HepG2 (cell line): ENCODE measurements around the gene DHCR7. TPM values are rescaled to one million over a fixed set of nuclear protein-coding genes. Genes with fewer than 3 reads are reported as not detected.

ENCODE experiments used
- ATAC-seq: fragments of 200-7000 bp; cut with Tn5 transposase; 3 replicates; pipeline ENCODE4 v1.9.1; 2020; ENCODE audit warnings: mild to moderate bottlenecking, moderate library complexity
- BruUV-seq: library from RNA; stranded (reverse); fragments of 400-500 nt; replicated peaks from 2 replicates; lab custom pipeline; 2021; lab: Mats Ljungman, UMichigan
- CTCF ChIA-PET: fragments of 300-600 bp; formaldehyde crosslinking; extraction: SDS; loops from one replicate; lab custom pipeline; 2021; ENCODE audit warnings: low total read pairs, inconsistent platforms, low intra/inter-chr PET ratio; lab: Yijun Ruan, JAX
- POLR2A ChIA-PET: fragments of 350-600 bp; sonication (Branson Sonifier 250); formaldehyde crosslinking; loops from one replicate; lab custom pipeline; 2020; ENCODE audit warnings: antibody characterized with exemption, inconsistent platforms; lab: Yijun Ruan, JAX
- DNase-seq: peaks from one replicate; pipeline ENCODE4 v3.0.0-alpha.2; 2015; ENCODE audit warnings: low spot score
- FAIRE-seq: peaks from 3 replicates; lab custom pipeline; 2011; peaks lifted over from hg19 to GRCh38; lab: Jason Lieb, UNC
- H2AFZ ChIP-seq: one replicate; pipeline ENCODE4 v1.6.1; 2011; ENCODE audit warnings: low read length, inconsistent platforms
- H3K27ac ChIP-seq: fragments of 300-600 bp; 3 replicates; pipeline ENCODE4 v1.8.0; 2011; ENCODE audit warnings: mixed run types, mild to moderate bottlenecking, mixed read lengths, low read length, inconsistent platforms; ENCODE audit not compliant: insufficient read depth; ENCODE audit errors: extremely low read length
- H3K27me3 ChIP-seq, 2 experiments: fragments of 200-600 bp in 1 of 2; 2 replicates in 1 of 2; 3 replicates in 1 of 2; pipeline versions ENCODE4 v1.6.0 to v1.8.0; 2011; ENCODE audit warnings: low read length in 2 of 2, mild to moderate bottlenecking in 2 of 2, moderate library complexity in 2 of 2, inconsistent platforms in 1 of 2; ENCODE audit not compliant: insufficient read depth in 2 of 2, control insufficient read depth in 1 of 2
- H3K36me3 ChIP-seq, 2 experiments: fragments of 200-600 bp in 1 of 2; replicated peaks in 1 of 2; 2 replicates in 1 of 2; 3 replicates in 1 of 2; pipeline versions ENCODE4 v1.5.1 to v1.8.0; 2011; ENCODE audit warnings: low read length in 2 of 2, inconsistent platforms in 1 of 2; ENCODE audit not compliant: insufficient read depth in 2 of 2, control insufficient read depth in 1 of 2
- H3K4me1 ChIP-seq: 2 replicates; pipeline ENCODE4 v1.5.1; 2012; ENCODE audit warnings: low read length, inconsistent platforms; ENCODE audit not compliant: insufficient read depth
- H3K4me2 ChIP-seq: 2 replicates; pipeline ENCODE4 v1.6.0; 2011; ENCODE audit warnings: low read depth, low read length, inconsistent platforms
- H3K4me3 ChIP-seq, 3 experiments: fragments of 200-600 bp in 1 of 3; sonication (generic), shearing (Covaris generic) in 1 of 3; replicated peaks in 1 of 3; 2 replicates each; pipeline ENCODE4 v1.5.1; 2011 to 2016; ENCODE audit warnings: low read length in 3 of 3, inconsistent platforms in 2 of 3, low read depth in 2 of 3, mild to moderate bottlenecking in 2 of 3, control low read depth in 1 of 3, mixed read lengths in 1 of 3; ENCODE audit not compliant: insufficient read depth in 1 of 3
- H3K79me2 ChIP-seq: one replicate; pipeline ENCODE4 v1.6.1; 2011; ENCODE audit warnings: low read length, inconsistent platforms; ENCODE audit not compliant: insufficient read depth
- H3K9ac ChIP-seq: 2 replicates; pipeline ENCODE4 v1.6.0; 2011; ENCODE audit warnings: mild to moderate bottlenecking, low read depth, low read length, inconsistent platforms; ENCODE audit not compliant: insufficient read depth
- H3K9me3 ChIP-seq: 2 replicates; pipeline ENCODE4 v1.5.1; 2012; ENCODE audit warnings: mild to moderate bottlenecking, low read length
- H4K20me1 ChIP-seq: 2 replicates; pipeline ENCODE4 v1.6.0; 2011; ENCODE audit warnings: inconsistent platforms, mild to moderate bottlenecking, low read length, moderate library complexity; ENCODE audit not compliant: insufficient read depth
- E2F2 ChIP-seq: sonication (generic); formaldehyde crosslinking; IDR thresholded peaks from 2 replicates; pipeline ENCODE4 v1.4.0; 2020; ENCODE audit warnings: missing genetic modification reagents, borderline replicate concordance
- KDM6A ChIP-seq: IDR thresholded peaks from 2 replicates; pipeline ENCODE4 v1.6.1; 2016; ENCODE audit warnings: low read depth
- SMC3 ChIP-seq: IDR thresholded peaks from 2 replicates; pipeline ENCODE4 v1.6.1; 2011; ENCODE audit warnings: low read length, improper control_type of control experiment
- SP1 ChIP-seq, 2 experiments: fragments of 450-650 bp in 1 of 2; sonication (generic) in 1 of 2; formaldehyde crosslinking in 1 of 2; IDR thresholded peaks; 2 replicates each; pipeline versions ENCODE4 v1.4.0 to v1.6.1; 2016 to 2020; ENCODE audit warnings: missing genetic modification reagents in 1 of 2
- SP4 ChIP-seq: sonication (generic); formaldehyde crosslinking; IDR thresholded peaks from 2 replicates; pipeline ENCODE4 v1.8.1; 2023; ENCODE audit warnings: mild to moderate bottlenecking, missing genetic modification reagents
- ZBTB7A ChIP-seq: sonication (generic); formaldehyde crosslinking; IDR thresholded peaks from 2 replicates; pipeline ENCODE4 v1.8.0; 2022; ENCODE audit warnings: mild to moderate bottlenecking, missing genetic modification reagents
- ZNF20 ChIP-seq: sonication (generic); formaldehyde crosslinking; IDR thresholded peaks from 2 replicates; pipeline ENCODE4 v1.4.0; 2020; ENCODE audit warnings: mild to moderate bottlenecking, moderate library complexity, missing genetic modification reagents
- ZNF232 ChIP-seq: sonication (generic); formaldehyde crosslinking; IDR thresholded peaks from 2 replicates; pipeline ENCODE4 v1.4.0; 2020; ENCODE audit warnings: missing genetic modification reagents, borderline replicate concordance
- ZNF274 ChIP-seq: sonication (generic); formaldehyde crosslinking; IDR thresholded peaks from 2 replicates; pipeline ENCODE4 v1.5.1; 2020; ENCODE audit warnings: mild to moderate bottlenecking, missing genetic modification reagents
- ZNF3 ChIP-seq: IDR thresholded peaks from 2 replicates; pipeline ENCODE4 v1.7.0; 2017; ENCODE audit warnings: inconsistent platforms
- ZNF839 ChIP-seq: sonication (generic); formaldehyde crosslinking; IDR thresholded peaks from 2 replicates; pipeline ENCODE4 v1.4.0; 2020; ENCODE audit warnings: missing genetic modification reagents, mild to moderate bottlenecking, borderline replicate concordance
- ZNF883 ChIP-seq: sonication (generic); formaldehyde crosslinking; IDR thresholded peaks from 2 replicates; pipeline ENCODE4 v1.5.1; 2020; ENCODE audit warnings: mild to moderate bottlenecking, missing genetic modification reagents; ENCODE audit errors: not compliant biosample characterization
- ZZZ3 ChIP-seq: sonication (generic); formaldehyde crosslinking; IDR thresholded peaks from 2 replicates; pipeline ENCODE4 v1.4.0; 2020; ENCODE audit warnings: missing genetic modification reagents, mild to moderate bottlenecking, borderline replicate concordance
- WGBS: methylation state at CpG from one replicate; pipeline ENCODE4 v1.1.6; 2017; ENCODE audit warnings: low lambda C conversion rate; 5-methylcytosine and 5-hydroxymethylcytosine counted together
- in situ Hi-C: cut with HindIII; loops from 2 replicates; pipeline ENCODE4 v1.10.0; 2017; ENCODE audit warnings: low pct_unique_long_range_greater_than_20kb; ENCODE audit not compliant: extremely low pct_ligation_motif_present
- intact Hi-C: fragments of 100-400 bp; cut with micrococcal nuclease; formaldehyde crosslinking; loops from one replicate; pipeline ENCODE4 v1.10.0; 2022; ENCODE audit not compliant: unreplicated experiment
- polyA plus RNA-seq, 8 experiments: library from polyadenylated mRNA; depleted of rRNA in 3 of 8; stranded (reverse) in 7 of 8; unstranded in 1 of 8; fragments of >200 nt; fragmentation: Illumina TruSeq in 4 of 8; extraction: Trizol in 4 of 8; gene quantifications; 2 replicates each; pipeline versions ENCODE4 v1.2.1 to v1.2.3, GENCODE V29; 2011 to 2016; ENCODE audit warnings: low read depth in 4 of 8, missing spikeins in 1 of 8, mixed read lengths in 1 of 8; ENCODE audit not compliant: insufficient read depth in 1 of 8
- total RNA-seq, 5 experiments: library from RNA; depleted of rRNA; stranded (reverse); fragments of >200 nt; fragmentation: Illumina TruSeq; extraction: Trizol; gene quantifications; 2 replicates each; pipeline ENCODE4 v1.2.3, GENCODE V29; 2016; ENCODE audit warnings: low read depth in 1 of 5
- TF ChIP-seq, protein P1 (sequence below): fragments of 450-650 bp; IDR thresholded peaks from 2 replicates; pipeline ENCODE4 v1.6.1; 2016
- TF ChIP-seq, protein P2 (sequence below): sonication (generic); formaldehyde crosslinking; IDR thresholded peaks from 2 replicates; pipeline ENCODE4 v1.4.0; 2020; ENCODE audit warnings: mild to moderate bottlenecking, low read depth, missing genetic modification reagents
- TF ChIP-seq, protein P3 (sequence below): sonication (generic); formaldehyde crosslinking; IDR thresholded peaks from 2 replicates; pipeline ENCODE4; 2020; ENCODE audit warnings: missing genetic modification reagents, mild to moderate bottlenecking, borderline replicate concordance

Gene DHCR7
- total and polyA plus RNA-seq, 2 of the 13 experiments (the other 11 are each of a cell fraction or from before 2014, with no cell fraction given), result 96.0 to 143 TPM

- in situ Hi-C loops (no loop called here), intact Hi-C loops (no loop called here)
- WGBS, result 56% methylated on average over 7 of the region's 7 CpGs
- no peak overlapping the region for H3K4me2 ChIP-seq
- no peak overlapping the region for H3K4me3 ChIP-seq
- H3K9me3 ChIP-seq, result peaks cover 10% of the 10 kb centered on the region
- no peak for TF ChIP-seq ZBTB7A
- TF ChIP-seq, protein P1, sequence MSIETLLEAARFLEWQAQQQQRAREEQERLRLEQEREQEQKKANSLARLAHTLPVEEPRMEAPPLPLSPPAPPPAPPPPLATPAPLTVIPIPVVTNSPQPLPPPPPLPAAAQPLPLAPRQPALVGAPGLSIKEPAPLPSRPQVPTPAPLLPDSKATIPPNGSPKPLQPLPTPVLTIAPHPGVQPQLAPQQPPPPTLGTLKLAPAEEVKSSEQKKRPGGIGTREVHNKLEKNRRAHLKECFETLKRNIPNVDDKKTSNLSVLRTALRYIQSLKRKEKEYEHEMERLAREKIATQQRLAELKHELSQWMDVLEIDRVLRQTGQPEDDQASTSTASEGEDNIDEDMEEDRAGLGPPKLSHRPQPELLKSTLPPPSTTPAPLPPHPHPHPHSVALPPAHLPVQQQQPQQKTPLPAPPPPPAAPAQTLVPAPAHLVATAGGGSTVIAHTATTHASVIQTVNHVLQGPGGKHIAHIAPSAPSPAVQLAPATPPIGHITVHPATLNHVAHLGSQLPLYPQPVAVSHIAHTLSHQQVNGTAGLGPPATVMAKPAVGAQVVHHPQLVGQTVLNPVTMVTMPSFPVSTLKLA, result no peak
- TF ChIP-seq ZNF20, result no peak
- TF ChIP-seq, protein P2, sequence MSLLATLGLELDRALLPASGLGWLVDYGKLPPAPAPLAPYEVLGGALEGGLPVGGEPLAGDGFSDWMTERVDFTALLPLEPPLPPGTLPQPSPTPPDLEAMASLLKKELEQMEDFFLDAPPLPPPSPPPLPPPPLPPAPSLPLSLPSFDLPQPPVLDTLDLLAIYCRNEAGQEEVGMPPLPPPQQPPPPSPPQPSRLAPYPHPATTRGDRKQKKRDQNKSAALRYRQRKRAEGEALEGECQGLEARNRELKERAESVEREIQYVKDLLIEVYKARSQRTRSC, result no peak
- TF ChIP-seq E2F2, result no peak
- no peak for TF ChIP-seq ZNF883
- no peak for TF ChIP-seq ZZZ3 (CRISPR knock-in tag)
- TF ChIP-seq, protein P3, sequence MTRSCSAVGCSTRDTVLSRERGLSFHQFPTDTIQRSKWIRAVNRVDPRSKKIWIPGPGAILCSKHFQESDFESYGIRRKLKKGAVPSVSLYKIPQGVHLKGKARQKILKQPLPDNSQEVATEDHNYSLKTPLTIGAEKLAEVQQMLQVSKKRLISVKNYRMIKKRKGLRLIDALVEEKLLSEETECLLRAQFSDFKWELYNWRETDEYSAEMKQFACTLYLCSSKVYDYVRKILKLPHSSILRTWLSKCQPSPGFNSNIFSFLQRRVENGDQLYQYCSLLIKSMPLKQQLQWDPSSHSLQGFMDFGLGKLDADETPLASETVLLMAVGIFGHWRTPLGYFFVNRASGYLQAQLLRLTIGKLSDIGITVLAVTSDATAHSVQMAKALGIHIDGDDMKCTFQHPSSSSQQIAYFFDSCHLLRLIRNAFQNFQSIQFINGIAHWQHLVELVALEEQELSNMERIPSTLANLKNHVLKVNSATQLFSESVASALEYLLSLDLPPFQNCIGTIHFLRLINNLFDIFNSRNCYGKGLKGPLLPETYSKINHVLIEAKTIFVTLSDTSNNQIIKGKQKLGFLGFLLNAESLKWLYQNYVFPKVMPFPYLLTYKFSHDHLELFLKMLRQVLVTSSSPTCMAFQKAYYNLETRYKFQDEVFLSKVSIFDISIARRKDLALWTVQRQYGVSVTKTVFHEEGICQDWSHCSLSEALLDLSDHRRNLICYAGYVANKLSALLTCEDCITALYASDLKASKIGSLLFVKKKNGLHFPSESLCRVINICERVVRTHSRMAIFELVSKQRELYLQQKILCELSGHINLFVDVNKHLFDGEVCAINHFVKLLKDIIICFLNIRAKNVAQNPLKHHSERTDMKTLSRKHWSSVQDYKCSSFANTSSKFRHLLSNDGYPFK, result no peak
- TF ChIP-seq KDM6A, result no peak
- no peak for TF ChIP-seq ZNF3 (CRISPR knock-in tag)
- TF ChIP-seq SP4, result no peak
- TF ChIP-seq ZNF232 (CRISPR knock-in tag), result no peak
- no peak for TF ChIP-seq SP1 (IDR thresholded peaks at IDR 0.05)
- TF ChIP-seq SP1 (CRISPR knock-in tag; IDR thresholded peaks at IDR 0.05), result no peak
- TF ChIP-seq ZNF839 (CRISPR knock-in tag), result no peak
- TF ChIP-seq ZNF274, result no peak
- TF ChIP-seq SMC3, result no peak
- ATAC-seq (no peak), DNase-seq (no peak), FAIRE-seq (no peak)
- H4K20me1 ChIP-seq, result no peaks in the 10 kb centered on the region
- BruUV-seq, result no TSS peak
- H3K4me1 ChIP-seq, result peaks cover 12% of the 10 kb centered on the region; the same call in 1 of the 2 replicates
- no peak overlapping the region for H3K27ac ChIP-seq
- peaks cover 5 to 65% of the 10 kb centered on the region in 2 experiments for H3K27me3 ChIP-seq
- no peak overlapping the region for H2AFZ ChIP-seq
- H3K36me3 ChIP-seq, result no peaks in the 10 kb centered on the region
- CTCF ChIA-PET, result no interaction called here
- no peaks in the 10 kb centered on the region for H3K79me2 ChIP-seq
- POLR2A ChIA-PET, result no interaction called here
- H3K9ac ChIP-seq, result no peak overlapping the region
These were observed 59.5 kb downstream of the DHCR7 start for GRCh38 chr11:71388637-71389235.
